T47D (cell line): Measurements from ENCODE around the gene CD82.

ENCODE experiments used
- DNase-seq, 2 experiments: peaks; one replicate each; pipeline versions ENCODE4 v3.0.0 to v3.0.0-alpha.2; 2011 to 2012; ENCODE audit warnings: low read depth in 1 of 2, low spot score in 1 of 2
- JUND ChIP-seq: IDR thresholded peaks from 2 replicates; pipeline ENCODE4 v1.6.1; 2012; ENCODE audit warnings: low read depth
- in situ Hi-C: cut with HindIII; loops from 2 replicates; pipeline ENCODE4 v1.10.0; 2016; ENCODE audit warnings: low sequenced_read_pairs, low pct_unique_long_range_greater_than_20kb

The CD82 gene

DNA sequence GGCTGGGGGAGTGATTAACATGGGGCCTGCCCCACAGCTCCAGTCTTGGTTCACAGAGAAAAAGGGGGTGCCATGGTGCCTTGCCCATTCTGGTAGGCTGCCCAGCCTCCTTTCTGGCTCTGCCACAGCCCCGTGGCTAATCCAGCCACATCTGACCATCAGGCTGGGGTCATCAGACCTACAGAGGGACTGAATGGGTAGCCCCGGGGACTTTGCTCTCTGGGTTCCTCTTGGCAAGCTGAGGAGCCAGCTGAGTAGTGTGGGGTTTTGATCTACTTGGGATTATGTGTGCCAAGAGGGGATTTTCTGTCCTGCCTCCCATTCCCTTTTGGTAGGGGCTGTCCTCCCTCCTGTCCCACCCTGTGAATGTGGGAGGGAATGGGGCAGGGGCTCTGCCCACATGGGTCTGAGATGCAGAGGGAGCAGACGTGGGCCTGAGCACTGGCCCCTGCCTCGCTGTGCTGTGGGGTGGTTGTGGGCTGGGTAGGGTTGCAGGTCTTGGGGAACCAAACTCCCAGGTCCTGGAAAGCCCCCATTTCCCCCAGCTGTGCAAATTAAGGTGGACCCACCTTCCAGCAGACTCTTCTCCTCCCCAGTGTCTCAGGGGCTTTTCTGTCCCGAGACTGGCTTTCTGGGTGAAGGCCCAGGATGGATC is 32.0 kb downstream of the CD82 start:
- DNase-seq: peak in 1 of 2 experiments; percentile 33
- in situ Hi-C loops: no loop called here
- TF ChIP-seq JUND: no peak

DNA sequence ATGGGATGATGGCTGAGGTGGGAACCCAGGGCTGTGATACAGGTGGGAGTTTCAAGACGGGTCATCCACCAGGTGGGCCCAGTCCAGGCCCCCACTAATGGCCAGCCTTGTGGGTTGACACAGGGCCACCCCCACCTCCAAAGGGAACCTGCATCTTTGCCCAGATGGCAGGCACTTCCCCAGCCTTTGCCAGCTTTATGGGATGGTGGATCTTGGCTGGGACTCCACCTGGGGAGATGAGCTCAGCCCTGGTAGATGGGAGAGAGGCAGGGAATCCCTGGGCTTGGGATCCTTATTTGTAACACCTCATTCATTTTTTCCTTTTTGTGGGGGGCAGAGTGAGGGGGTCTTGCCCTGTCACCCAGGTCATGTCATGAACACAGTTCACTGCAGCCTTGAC is 33.4 kb downstream of the CD82 start:
- TF ChIP-seq JUND: no peak
- in situ Hi-C loops: no loop called here
- no peak for DNase-seq

DNA sequence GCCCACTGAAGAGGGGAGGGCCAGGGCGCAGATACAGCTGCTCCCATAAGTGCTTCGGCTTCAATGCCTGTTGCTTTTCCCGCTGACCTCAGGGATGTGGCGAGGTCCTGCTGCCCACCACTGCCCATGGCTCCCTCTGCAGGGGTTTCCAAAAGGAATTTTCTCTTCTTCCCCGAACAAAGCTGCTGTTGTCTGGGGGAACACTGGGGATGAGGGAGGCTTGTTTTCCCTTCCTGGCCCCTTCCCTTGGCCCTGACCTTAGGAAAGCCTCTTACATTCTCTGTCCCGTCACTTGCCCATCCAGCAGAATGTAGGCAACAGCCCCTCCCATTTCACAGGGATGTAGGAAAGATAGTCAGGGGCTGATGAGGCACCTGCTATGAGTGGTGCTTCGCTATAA is 34.8 kb downstream of the CD82 start:
- TF ChIP-seq JUND: no peak
- DNase-seq: no peak
- in situ Hi-C loops: no loop called here

DNA sequence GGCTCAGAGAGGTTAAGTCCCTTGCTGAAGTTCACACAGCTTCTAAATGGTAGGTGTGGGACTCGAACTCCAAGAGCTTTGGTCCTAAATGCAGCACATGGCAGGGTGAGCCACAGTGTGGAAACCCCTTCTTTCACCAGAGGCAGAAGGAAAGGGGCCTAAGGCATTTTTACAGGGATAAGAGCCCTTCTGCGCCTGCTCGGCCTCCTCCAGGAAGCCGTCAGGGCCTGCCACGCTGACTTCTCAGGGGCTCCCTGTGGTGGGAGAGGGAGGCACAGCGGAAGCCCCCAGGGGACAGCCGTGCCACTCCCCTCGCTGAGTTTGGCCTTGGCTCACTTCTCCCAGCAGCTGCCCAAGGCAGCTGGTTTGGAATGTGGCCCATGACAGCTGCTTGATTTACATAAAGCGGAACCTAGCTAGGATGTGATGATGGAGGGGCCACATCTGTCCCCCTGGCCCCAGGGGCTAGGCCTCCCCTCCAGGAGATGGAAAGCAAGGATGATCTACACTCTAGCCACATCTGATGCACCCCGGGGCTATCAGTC is 35.4 kb downstream of the CD82 start:
- no peak for DNase-seq
- TF ChIP-seq JUND: no peak
- in situ Hi-C loops: no loop called here

DNA sequence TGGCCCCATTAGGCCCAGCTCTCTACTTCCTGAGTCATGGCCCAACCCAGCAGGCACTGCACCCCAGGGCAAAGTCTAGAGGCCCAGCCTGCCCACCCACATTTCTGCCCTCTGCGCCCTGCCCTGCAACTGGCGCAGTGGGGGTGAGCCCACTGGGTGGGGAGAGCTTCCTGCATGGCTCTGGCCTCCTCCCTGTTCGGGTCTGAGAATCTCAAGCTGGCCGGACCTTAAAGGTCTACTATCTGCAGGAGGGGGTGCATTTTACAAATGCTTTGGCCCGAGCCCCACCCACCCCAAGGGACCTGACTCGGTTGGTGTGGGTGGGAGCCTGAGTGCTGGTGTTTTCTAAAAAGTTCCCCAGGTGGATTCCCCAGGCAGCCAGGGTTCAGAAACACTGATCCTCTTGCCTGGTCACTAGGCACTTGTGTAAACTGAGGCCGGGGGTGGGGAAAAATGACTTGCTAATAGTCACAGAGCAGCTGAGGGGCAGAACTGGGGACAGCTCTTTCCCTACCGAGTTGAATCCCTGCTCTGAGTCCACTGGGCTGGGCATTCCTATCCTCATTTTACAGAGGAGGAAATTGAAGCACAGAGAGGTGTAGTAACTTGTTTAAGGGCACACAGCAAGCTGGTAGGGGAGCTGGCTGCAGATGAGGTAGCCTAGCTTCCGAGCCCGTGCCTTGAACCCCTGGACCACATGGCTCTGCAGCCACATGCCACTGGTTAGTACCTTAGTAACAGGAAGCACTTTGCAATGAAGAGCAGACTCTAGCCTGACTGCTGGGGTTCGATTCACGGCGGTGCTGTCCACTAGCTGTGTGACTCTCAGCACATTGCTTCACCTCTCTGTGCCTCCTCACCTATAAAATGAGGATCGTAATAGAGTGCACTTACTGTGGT is 36.3 kb downstream of the CD82 start:
- no peak for TF ChIP-seq JUND
- in situ Hi-C loops: no loop called here
- no peak for DNase-seq

DNA sequence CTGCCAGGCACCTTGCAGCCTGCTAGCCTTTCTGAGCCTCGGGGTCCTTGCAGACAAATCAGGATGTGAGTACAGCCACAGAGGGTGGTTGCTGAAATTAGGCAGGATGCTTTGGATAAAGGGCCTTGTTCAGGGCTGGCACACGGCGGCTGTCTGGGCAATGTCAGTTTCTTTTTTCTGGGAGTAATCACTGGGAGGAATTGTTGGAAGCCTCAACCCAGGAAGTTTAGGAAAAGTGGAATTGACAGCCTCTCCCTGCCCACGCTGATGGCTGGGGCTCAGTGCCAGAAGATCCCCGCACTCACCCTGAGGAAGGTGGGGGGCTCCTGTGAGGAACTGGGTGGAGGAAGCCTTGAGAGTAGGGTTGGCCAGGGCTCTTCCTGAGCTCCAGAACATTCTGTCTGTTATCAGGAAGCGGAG is 37.4 kb downstream of the CD82 start:
- no peak for TF ChIP-seq JUND
- in situ Hi-C loops: no loop called here
- DNase-seq: no peak

DNA sequence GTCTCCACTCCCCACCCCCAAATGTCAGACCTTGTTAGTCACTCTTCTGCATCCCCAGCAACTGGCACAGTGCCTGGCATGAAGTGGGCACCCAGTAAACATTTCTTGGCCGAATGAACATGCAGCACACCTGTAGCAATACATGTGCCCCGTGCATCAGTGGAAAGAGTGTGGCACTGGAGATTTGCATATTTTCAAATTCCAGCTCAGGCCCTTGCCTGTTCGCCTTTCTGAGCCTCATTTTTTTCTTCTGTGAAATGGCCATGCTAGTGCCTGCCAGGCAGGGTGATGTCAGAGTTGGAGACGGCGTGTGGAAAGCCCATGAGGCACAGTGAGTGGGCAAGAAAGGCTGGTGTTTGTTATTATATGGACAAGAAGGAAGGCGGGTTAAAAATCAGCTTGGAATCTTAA is 38.7 kb downstream of the CD82 start:
- TF ChIP-seq JUND: no peak
- in situ Hi-C loops: no loop called here
- no peak for DNase-seq

DNA sequence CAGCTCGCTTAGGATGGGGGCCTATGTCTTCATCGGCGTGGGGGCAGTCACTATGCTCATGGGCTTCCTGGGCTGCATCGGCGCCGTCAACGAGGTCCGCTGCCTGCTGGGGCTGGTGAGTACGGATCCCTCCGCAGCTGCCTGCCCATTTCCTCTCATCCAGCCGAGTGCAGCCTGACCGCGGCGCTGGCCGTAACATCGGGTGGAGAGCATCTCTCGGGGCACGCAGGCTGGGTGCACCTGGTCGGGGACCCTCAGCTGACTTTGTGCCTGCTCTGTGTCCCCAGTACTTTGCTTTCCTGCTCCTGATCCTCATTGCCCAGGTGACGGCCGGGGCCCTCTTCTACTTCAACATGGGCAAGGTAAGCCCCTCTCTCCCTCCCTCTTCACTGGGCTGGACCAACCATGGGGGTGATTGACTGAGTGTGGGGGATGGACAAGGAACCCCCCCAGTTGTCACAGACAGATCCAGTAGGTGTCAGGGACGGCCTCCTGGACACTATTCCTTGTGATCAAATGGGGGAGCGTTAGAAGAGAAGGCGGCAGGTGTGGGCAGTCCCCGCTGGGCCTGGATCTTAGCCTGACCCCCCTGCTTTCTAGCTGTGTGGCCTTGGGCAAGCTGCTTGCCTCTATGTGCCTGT is 39.7 kb downstream of the CD82 start:
- TF ChIP-seq JUND: no peak
- in situ Hi-C loops: no loop called here
- no peak for DNase-seq

DNA sequence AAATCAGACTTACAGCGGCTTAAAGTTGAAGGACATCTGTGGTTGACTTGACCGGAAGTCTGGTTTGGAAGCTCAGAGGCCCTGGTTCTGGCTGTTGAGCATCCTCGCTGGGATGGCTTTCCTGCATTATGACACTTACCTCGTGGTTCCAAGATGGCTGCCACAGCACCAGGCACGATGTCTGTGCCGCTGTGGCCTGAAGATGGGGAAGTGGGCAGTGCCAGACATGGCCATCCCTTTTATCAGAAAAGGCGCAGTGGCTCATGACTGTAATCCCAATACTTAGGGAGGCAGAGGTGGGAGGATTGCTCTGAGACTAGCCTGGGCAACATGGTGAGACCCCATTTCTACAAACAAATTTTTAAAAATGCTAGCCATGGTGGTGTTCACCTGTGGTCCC is 40.5 kb downstream of the CD82 start:
- in situ Hi-C loops: no loop called here
- no peak for DNase-seq
- no peak for TF ChIP-seq JUND

DNA sequence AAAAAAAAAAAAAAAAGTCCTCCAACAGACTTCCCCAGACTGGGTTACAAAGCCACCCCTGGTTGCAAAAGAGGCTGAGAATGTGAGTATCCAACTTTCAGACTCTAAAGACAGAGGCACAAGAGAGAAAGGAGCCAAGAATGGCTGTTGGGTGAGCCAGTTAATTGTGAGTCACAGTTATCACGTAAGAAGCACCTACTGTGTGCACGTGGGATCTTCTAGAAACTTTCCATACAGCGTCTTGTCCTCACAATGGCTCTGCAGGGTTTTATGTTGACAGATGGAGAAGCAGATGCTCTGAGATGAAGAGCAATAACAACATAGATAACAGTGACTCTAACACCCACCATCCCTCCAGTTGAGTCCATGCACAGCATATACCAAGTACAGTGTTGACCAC is 41.0 kb downstream of the CD82 start:
- no peak for TF ChIP-seq JUND
- DNase-seq: no peak
- in situ Hi-C loops: no loop called here

DNA sequence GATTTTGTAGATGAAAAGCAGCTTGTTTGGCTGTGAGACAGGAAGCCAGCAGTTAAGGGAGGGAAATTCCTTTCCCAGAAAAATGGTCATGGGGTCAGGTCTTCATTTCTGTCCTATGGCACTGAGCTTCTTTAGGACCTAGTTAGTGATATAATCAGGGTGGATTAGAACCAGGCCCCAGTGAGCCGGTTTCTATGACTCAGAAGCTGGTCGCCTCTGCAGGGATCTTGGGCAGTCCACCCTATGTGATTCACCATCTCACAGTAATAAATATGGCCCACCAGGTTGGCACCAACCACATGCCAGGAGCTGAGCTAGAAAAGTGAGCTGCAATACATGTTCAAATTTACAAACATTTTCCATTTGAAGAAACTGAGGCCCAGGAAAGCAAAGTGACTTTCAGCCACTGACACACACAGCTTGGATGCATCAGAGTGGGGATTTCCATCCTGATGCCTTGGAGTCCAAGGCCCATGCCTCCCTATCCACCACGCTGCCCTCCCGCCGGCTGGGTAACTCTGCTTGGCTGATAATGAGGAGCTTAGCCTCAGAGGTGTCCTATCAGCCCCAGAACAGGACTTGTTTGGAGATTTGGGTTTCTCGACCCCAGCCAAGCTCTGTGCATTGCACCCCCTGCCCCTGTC is 42.0 kb downstream of the CD82 start:
- no peak for DNase-seq
- in situ Hi-C loops: no loop called here
- TF ChIP-seq JUND: no peak

DNA sequence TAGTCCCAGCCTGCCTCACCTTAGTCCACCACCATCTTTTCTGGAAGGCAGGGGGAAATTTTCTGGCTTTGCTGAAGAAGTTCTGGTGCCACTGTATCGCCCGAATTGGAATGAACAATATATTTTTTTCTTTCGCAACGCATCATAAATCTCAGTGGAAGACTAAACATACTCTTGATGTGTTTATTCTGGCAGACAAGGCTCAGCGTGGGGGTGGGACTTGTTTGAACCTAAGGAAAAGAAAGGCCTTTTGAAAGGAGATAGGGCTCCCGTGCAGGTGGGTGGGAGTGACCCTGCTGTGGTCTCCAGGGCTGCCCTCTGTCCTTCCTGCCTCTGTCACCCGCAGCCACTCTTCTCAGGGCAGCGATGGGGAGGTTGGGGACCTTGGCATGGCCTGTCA is 42.5 kb downstream of the CD82 start:
- DNase-seq: no peak
- no peak for TF ChIP-seq JUND
- in situ Hi-C loops: no loop called here
